HCT116 (cell line): ENCODE results near the gene MAP1LC3B. TPM values are rescaled to one million over a fixed set of nuclear protein-coding genes. Genes with fewer than 3 reads are reported as not detected.

Source experiments
- ATAC-seq: fragments of 200-7000 bp; cut with Tn5 transposase; 2 replicates; pipeline ENCODE4 v1.9.1; 2020; ENCODE audit warnings: mild to moderate bottlenecking, moderate library complexity
- BruUV-seq: library from RNA; stranded (reverse); fragments of 400-500 nt; replicated peaks from 2 replicates; lab custom pipeline; 2021; lab: Mats Ljungman, UMichigan
- CTCF ChIA-PET: fragments of 300-600 bp; sonication (Branson Sonifier 250); formaldehyde crosslinking; loops from one replicate; lab custom pipeline; 2021; ENCODE audit warnings: antibody characterized with exemption; lab: Charles Lee
- POLR2A ChIA-PET: fragments of 300-600, 350-600 bp; sonication (Branson Sonifier 250); formaldehyde crosslinking; loops from one replicate; lab custom pipeline; 2021; ENCODE audit warnings: antibody characterized with exemption; lab: Charles Lee
- RAD21 ChIA-PET, 2 experiments: fragments of 300-600 bp; sonication (Branson Sonifier 250); formaldehyde crosslinking; loops; one replicate each; lab custom pipeline; 2023; ENCODE audit warnings: low total read pairs in 2 of 2; ENCODE audit not compliant: uncharacterized antibody in 2 of 2, unreplicated experiment in 2 of 2, low non-redundant PET in 1 of 2; lab: Charles Lee
- DNase-seq: peaks from one replicate; pipeline ENCODE4 v3.0.0-alpha.2; 2010; ENCODE audit warnings: low read depth, low spot score
- H2AFZ ChIP-seq: fragments of 200-600 bp; shearing (Covaris generic), sonication (generic); 2 replicates; pipeline ENCODE4 v1.6.1; 2017; ENCODE audit warnings: low read depth, mixed run types, mixed read lengths, antibody characterized with exemption, low read length; ENCODE audit not compliant: poor library complexity, severe bottlenecking
- H3K27ac ChIP-seq: 2 replicates; pipeline ENCODE4 v1.5.1; 2012; ENCODE audit warnings: low read depth, low read length
- H3K27me3 ChIP-seq: fragments of 200-600 bp; sonication (generic); 2 replicates; pipeline ENCODE4 v1.6.1; 2016; ENCODE audit warnings: mixed run types, low read length, mixed read lengths; ENCODE audit not compliant: insufficient read depth
- H3K36me3 ChIP-seq, 2 experiments: fragments of 200-500 bp in 1 of 2; fragments of 200-600 bp in 1 of 2; sonication (Bioruptor generic) in 1 of 2; sonication (generic) in 1 of 2; 2 replicates each; pipeline versions ENCODE4 v1.5.1 to v1.6.1; 2014 to 2016; ENCODE audit warnings: low read length in 2 of 2, inconsistent platforms in 1 of 2, mixed read lengths in 1 of 2, mixed run types in 1 of 2; ENCODE audit not compliant: insufficient read depth in 2 of 2, control insufficient read depth in 1 of 2
- H3K4me1 ChIP-seq, 2 experiments: fragments of 200-600 bp in 1 of 2; sonication (generic) in 1 of 2; 2 replicates each; pipeline versions ENCODE4 v1.5.1 to v1.6.1; 2012 to 2017; ENCODE audit warnings: low read length in 2 of 2, inconsistent platforms in 1 of 2, mild to moderate bottlenecking in 1 of 2, mixed read lengths in 1 of 2, mixed run types in 1 of 2, moderate library complexity in 1 of 2; ENCODE audit not compliant: insufficient read depth in 2 of 2, control insufficient read depth in 1 of 2
- H3K4me2 ChIP-seq: fragments of 200-600 bp; sonication (generic); 2 replicates; pipeline ENCODE4 v1.6.1; 2017; ENCODE audit warnings: mixed run types, low read length, mixed read lengths
- H3K4me3 ChIP-seq, 2 experiments: fragments of 200-600 bp in 1 of 2; sonication (generic) in 1 of 2; replicated peaks in 1 of 2; 2 replicates each; pipeline ENCODE4 v1.5.1; 2011 to 2016; ENCODE audit warnings: low read length in 2 of 2, control low read depth in 1 of 2, low read depth in 1 of 2, mild to moderate bottlenecking in 1 of 2, mixed read lengths in 1 of 2, mixed run types in 1 of 2
- H3K79me2 ChIP-seq: fragments of 200-600 bp; sonication (generic); 2 replicates; pipeline ENCODE4 v1.6.1; 2017; ENCODE audit warnings: mild to moderate bottlenecking, mixed run types, low read length, moderate library complexity, mixed read lengths; ENCODE audit not compliant: insufficient read depth
- H3K9ac ChIP-seq: fragments of 200-600 bp; sonication (generic); 2 replicates; pipeline ENCODE4 v1.6.1; 2016; ENCODE audit warnings: low read length, mixed read lengths
- H3K9me2 ChIP-seq: fragments of 200-600 bp; sonication (generic), shearing (Covaris generic); 2 replicates; pipeline ENCODE4 v1.6.1; 2017; ENCODE audit warnings: mixed run types, mild to moderate bottlenecking, moderate library complexity; ENCODE audit not compliant: insufficient read depth
- H3K9me3 ChIP-seq, 2 experiments: fragments of 200-500 bp in 1 of 2; fragments of 200-600 bp in 1 of 2; sonication (Bioruptor generic) in 1 of 2; sonication (generic) in 1 of 2; 2 replicates each; pipeline ENCODE4 v1.6.1; 2014 to 2017; ENCODE audit warnings: low read length in 2 of 2, mixed read lengths in 2 of 2, inconsistent platforms in 1 of 2, low read depth in 1 of 2, mild to moderate bottlenecking in 1 of 2, mixed run types in 1 of 2, moderate library complexity in 1 of 2; ENCODE audit not compliant: control insufficient read depth in 1 of 2, insufficient read depth in 1 of 2
- H4K20me1 ChIP-seq: fragments of 200-600 bp; sonication (generic), shearing (Covaris generic); 2 replicates; pipeline ENCODE4 v1.6.1; 2017; ENCODE audit warnings: mixed run types, mild to moderate bottlenecking, moderate library complexity; ENCODE audit not compliant: insufficient read depth
- CEBPB ChIP-seq: IDR thresholded peaks from 2 replicates; pipeline ENCODE4 v1.6.1; 2012; ENCODE audit warnings: low read depth
- EGR1 ChIP-seq: IDR thresholded peaks from 2 replicates; pipeline ENCODE4 v1.6.1; 2012; ENCODE audit warnings: low read depth
- EZH2 ChIP-seq: fragments of 200-600 bp; sonication (generic); IDR thresholded peaks from 2 replicates; pipeline ENCODE4 v1.6.1; 2017; ENCODE audit warnings: antibody characterized with exemption, mixed run types
- EZH2phosphoT487 ChIP-seq: fragments of 200-600 bp; IDR thresholded peaks from 2 replicates; pipeline ENCODE4 v1.6.1; 2018; ENCODE audit warnings: antibody characterized with exemption, borderline replicate concordance
- RAD21 ChIP-seq: IDR thresholded peaks from 2 replicates; pipeline ENCODE4 v1.6.1; 2012; ENCODE audit warnings: low read depth, mild to moderate bottlenecking
- SP1 ChIP-seq: IDR thresholded peaks from 2 replicates; pipeline ENCODE4 v1.6.1; 2012; ENCODE audit warnings: low read depth
- SRF ChIP-seq: IDR thresholded peaks from 2 replicates; pipeline ENCODE4 v1.6.1; 2012; ENCODE audit warnings: low read depth
- TCF7L2 ChIP-seq: IDR thresholded peaks from 2 replicates; pipeline ENCODE4 v1.7.0; 2011; ENCODE audit warnings: borderline replicate concordance, inconsistent platforms; ENCODE audit not compliant: insufficient read depth, insufficient read length; ENCODE audit errors: extremely low read depth
- YY1 ChIP-seq: IDR thresholded peaks from 2 replicates; pipeline ENCODE4 v1.6.1; 2011; ENCODE audit warnings: low read length, low read depth, moderate library complexity, mild to moderate bottlenecking; ENCODE audit not compliant: insufficient replicate concordance; ENCODE audit errors: extremely low read depth
- ZFX ChIP-seq: fragments of 450-650 bp; IDR thresholded peaks from 2 replicates; pipeline ENCODE4 v1.6.1; 2017
- intact Hi-C: fragments of 100-400 bp; cut with micrococcal nuclease; formaldehyde crosslinking; loops from 2 replicates; pipeline ENCODE4 v1.10.0; 2022
- total RNA-seq: library from RNA; stranded (reverse); gene quantifications from one replicate; pipeline ENCODE4 v1.2.1, GENCODE V29; 2021; ENCODE audit not compliant: unreplicated experiment
- TF ChIP-seq, protein P1 (sequence below): IDR thresholded peaks from 2 replicates; pipeline ENCODE4 v1.6.1; 2011; ENCODE audit warnings: mild to moderate bottlenecking, low read length, moderate library complexity; ENCODE audit not compliant: insufficient replicate concordance; ENCODE audit errors: extremely low read depth

MAP1LC3B gene
- total RNA-seq, 1 experiment from 2014 or later: 93.8 TPM

DNA sequence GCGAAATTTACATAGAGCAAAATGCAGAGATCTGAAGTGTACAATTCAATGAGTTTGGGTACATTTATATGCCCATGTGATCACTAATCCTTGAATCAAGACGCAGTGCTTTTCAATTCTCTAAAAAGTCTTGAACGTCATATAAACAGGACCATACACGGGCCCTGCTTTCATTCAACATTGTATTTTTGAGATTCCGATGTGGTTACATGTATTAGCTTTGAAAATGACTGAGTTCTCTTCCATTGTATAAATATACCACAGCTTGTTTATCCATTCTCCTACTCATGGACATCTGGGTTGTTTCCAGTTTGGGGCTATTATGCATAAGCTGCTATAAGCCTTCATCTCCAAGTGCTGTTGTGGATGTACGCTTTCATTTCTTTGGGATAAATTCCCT lies 55.2 kb downstream of the MAP1LC3B start:
- no peak for DNase-seq
- H3K36me3 ChIP-seq: peaks cover 17% of the 10 kb centered on the region in 2 experiments; a peak in 3 of 4 replicates
- CTCF ChIA-PET: interaction anchor here (1.5 to 1.9 kb wide), 2 partner anchors 14 to 189 kb away, joined by 3 to 7 read pairs; no protein-coding TSS in a partner anchor
- H2AFZ ChIP-seq: no peak overlapping the region
- RAD21 ChIA-PET: no interaction called here
- no peaks in the 10 kb centered on the region for H3K4me1 ChIP-seq
- intact Hi-C loops: no loop called here
- H3K9me3 ChIP-seq: no peaks in the 10 kb centered on the region
- H3K9me2 ChIP-seq: no peaks in the 10 kb centered on the region
- H3K4me2 ChIP-seq: no peak overlapping the region
- no peak overlapping the region for H3K4me3 ChIP-seq
- POLR2A ChIA-PET: no interaction called here
- BruUV-seq: no TSS peak
- no peak for ATAC-seq
- no peak overlapping the region for H3K9ac ChIP-seq
- H3K79me2 ChIP-seq: peaks cover 10% of the 10 kb centered on the region; the same call in 1 of the 2 replicates
- TF ChIP-seq EZH2 (no peak), EGR1 (no peak), RAD21 (no peak), EZH2phosphoT487 (no peak), ZFX (no peak), TCF7L2 (no peak), CEBPB (no peak)
- no peak overlapping the region for H3K27ac ChIP-seq
- H4K20me1 ChIP-seq: peaks cover 6% of the 10 kb centered on the region; the same call in 1 of the 2 replicates
- no peaks in the 10 kb centered on the region for H3K27me3 ChIP-seq

DNA sequence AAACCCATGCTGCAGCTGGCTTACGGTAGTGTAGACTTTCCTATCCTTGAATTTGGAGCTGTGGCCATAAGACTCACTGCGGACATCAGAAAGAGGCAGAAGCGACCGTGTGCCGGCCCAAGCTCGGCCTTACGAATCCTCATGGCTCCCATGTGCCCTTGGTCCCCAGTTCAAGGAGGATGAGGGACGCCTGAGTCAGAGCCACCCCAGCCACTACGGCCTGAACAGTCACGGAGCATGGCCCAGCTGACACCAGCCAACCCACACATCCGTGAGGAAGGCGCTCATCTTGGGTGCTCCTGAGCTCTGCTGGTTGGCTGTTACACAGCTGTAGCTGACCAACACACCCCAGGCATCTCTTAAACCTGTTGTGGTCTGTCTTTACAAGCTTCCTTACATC lies 56.7 kb downstream of the MAP1LC3B start:
- RAD21 ChIA-PET: no interaction called here
- POLR2A ChIA-PET: no interaction called here
- CTCF ChIA-PET: no interaction called here

More for the DNA sequence above, 56.7 kb downstream of the MAP1LC3B start:
- no peaks in the 10 kb centered on the region for H3K9me3 ChIP-seq
- no peak overlapping the region for H3K4me2 ChIP-seq
- no peaks in the 10 kb centered on the region; the same call in 1 of the 2 replicates for H3K79me2 ChIP-seq
- TF ChIP-seq SP1 (no peak), SRF (no peak), YY1 (no peak)
- TF ChIP-seq, protein P1, sequence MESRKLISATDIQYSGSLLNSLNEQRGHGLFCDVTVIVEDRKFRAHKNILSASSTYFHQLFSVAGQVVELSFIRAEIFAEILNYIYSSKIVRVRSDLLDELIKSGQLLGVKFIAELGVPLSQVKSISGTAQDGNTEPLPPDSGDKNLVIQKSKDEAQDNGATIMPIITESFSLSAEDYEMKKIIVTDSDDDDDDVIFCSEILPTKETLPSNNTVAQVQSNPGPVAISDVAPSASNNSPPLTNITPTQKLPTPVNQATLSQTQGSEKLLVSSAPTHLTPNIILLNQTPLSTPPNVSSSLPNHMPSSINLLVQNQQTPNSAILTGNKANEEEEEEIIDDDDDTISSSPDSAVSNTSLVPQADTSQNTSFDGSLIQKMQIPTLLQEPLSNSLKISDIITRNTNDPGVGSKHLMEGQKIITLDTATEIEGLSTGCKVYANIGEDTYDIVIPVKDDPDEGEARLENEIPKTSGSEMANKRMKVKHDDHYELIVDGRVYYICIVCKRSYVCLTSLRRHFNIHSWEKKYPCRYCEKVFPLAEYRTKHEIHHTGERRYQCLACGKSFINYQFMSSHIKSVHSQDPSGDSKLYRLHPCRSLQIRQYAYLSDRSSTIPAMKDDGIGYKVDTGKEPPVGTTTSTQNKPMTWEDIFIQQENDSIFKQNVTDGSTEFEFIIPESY: no peak
- TF ChIP-seq, all 23 proteins: peak for 0
- no peak overlapping the region for H2AFZ ChIP-seq
- no peak overlapping the region for H3K9ac ChIP-seq
- no TSS peak for BruUV-seq
- no peaks in the 10 kb centered on the region for H3K9me2 ChIP-seq
- intact Hi-C loops: no loop called here
- DNase-seq: no peak
- H3K27ac ChIP-seq: no peak overlapping the region
- no peaks in the 10 kb centered on the region for H3K4me1 ChIP-seq
- H4K20me1 ChIP-seq: no peaks in the 10 kb centered on the region
- no peaks in the 10 kb centered on the region for H3K27me3 ChIP-seq
- peaks cover 17% of the 10 kb centered on the region in 2 experiments; a peak in 3 of 4 replicates for H3K36me3 ChIP-seq
- ATAC-seq: no peak
- H3K4me3 ChIP-seq: no peak overlapping the region
